ENCODE results near the gene PLXDC2. TPM values are rescaled to one million over a fixed set of nuclear protein-coding genes. Genes with fewer than 3 reads are reported as not detected.

Gene PLXDC2
- total and polyA plus RNA-seq, 2 donors from 2014 or later: 11.9 to 42.1 TPM

DNA sequence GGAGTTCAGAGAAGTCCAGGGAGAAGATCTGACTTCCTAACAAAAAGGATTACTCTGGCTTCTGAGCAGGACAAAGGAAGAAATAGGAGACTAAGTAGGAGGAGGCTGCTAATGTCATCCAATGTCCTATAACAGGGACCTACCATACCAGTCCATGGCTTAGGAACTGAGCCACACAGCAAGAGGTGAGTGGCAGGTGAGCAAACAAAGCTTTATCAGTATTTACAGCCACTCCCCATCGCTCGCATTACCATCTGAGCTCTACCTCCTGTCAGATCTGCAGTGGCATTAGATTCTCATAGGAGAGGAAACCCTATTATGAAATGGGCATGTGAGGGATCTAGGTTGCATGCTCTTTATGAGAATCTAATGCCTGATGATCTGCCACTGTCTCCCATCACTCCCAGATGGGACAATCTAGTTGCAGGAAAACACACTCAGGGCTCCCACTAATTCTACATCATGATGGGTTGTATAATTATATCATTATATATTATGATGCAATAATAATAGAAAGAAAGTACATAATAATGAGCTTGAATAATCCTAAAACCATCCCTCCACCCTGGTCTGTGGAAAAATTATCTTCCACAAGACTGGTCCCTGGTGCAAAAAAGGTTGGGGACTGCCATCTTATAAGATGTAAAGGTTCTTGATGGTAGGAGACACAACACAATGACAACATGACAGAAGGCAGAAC lies 487.4 kb downstream of the PLXDC2 start:
- no peak overlapping the region for H3K9ac ChIP-seq (ENCODE audit: low read length in 3 of 3)
- intact Hi-C loops (cut with DNase I): no loop called here
- no peaks in the 10 kb centered on the region for H3K9me3 ChIP-seq (ENCODE audit: control insufficient read depth in 2 of 3, insufficient read depth in 1 of 3, low read length in 3 of 3)
- TF ChIP-seq CTCF (IDR thresholded peaks at IDR 0.05; ENCODE audit: borderline replicate concordance, extremely low read depth, insufficient read depth): no peak
- no peaks in the 10 kb centered on the region for H3K36me3 ChIP-seq (ENCODE audit: control insufficient read depth in 2 of 3, insufficient read depth in 3 of 3, low read length in 3 of 3)
- no peak for FAIRE-seq
- no peak overlapping the region for H3K4me3 ChIP-seq (ENCODE audit: low read length in 3 of 3)
- DNase-seq: no peak
- H3K4me1 ChIP-seq (ENCODE audit: control insufficient read depth in 2 of 3, insufficient read depth in 2 of 3, low read depth in 1 of 3, low read length in 3 of 3): no peaks in the 10 kb centered on the region
- no peaks in the 10 kb centered on the region for H3K27me3 ChIP-seq (ENCODE audit: control insufficient read depth, insufficient read depth, low read length)
- H3K27ac ChIP-seq (ENCODE audit: low read depth in 2 of 2, low read length in 2 of 2): no peak overlapping the region

- H3K4me3 ChIP-seq (ENCODE audit: low read length in 3 of 3): no peak overlapping the region
- H3K9me3 ChIP-seq (ENCODE audit: control insufficient read depth in 2 of 3, insufficient read depth in 1 of 3, low read length in 3 of 3): peaks cover 0 to 5% (median 0%) of the 10 kb centered on the region in 3 donors
- H3K27ac ChIP-seq (ENCODE audit: low read depth in 2 of 2, low read length in 2 of 2): no peak overlapping the region
- intact Hi-C loops (cut with DNase I): no loop called here
- no peaks in the 10 kb centered on the region for H3K36me3 ChIP-seq (ENCODE audit: control insufficient read depth in 2 of 3, insufficient read depth in 3 of 3, low read length in 3 of 3)
- DNase-seq (no peak), FAIRE-seq (no peak)
- H3K9ac ChIP-seq (ENCODE audit: low read length in 3 of 3): no peak overlapping the region
- no peak for TF ChIP-seq CTCF (IDR thresholded peaks at IDR 0.05; ENCODE audit: borderline replicate concordance, extremely low read depth, insufficient read depth)
- H3K27me3 ChIP-seq (ENCODE audit: control insufficient read depth, insufficient read depth, low read length): no peaks in the 10 kb centered on the region
- H3K4me1 ChIP-seq (ENCODE audit: control insufficient read depth in 2 of 3, insufficient read depth in 2 of 3, low read depth in 1 of 3, low read length in 3 of 3): no peaks in the 10 kb centered on the region
These were observed 497.4 kb downstream of the PLXDC2 start for GRCh38 chr10:20313665-20314064.

- TF ChIP-seq CTCF (IDR thresholded peaks at IDR 0.05; ENCODE audit: borderline replicate concordance, extremely low read depth, insufficient read depth): no peak
- Histone ChIP-seq H3K4me1 (ENCODE audit: control insufficient read depth in 2 of 3, insufficient read depth in 2 of 3, low read depth in 1 of 3, low read length in 3 of 3) (no peaks in the 10 kb centered on the region), H3K9ac (ENCODE audit: low read length in 3 of 3) (no peak overlapping the region), H3K9me3 (ENCODE audit: control insufficient read depth in 2 of 3, insufficient read depth in 1 of 3, low read length in 3 of 3) (peaks cover 0 to 5% (median 0%) of the 10 kb centered on the region in 3 donors), H3K27ac (ENCODE audit: low read depth in 2 of 2, low read length in 2 of 2) (no peak overlapping the region), H3K36me3 (ENCODE audit: control insufficient read depth in 2 of 3, insufficient read depth in 3 of 3, low read length in 3 of 3) (no peaks in the 10 kb centered on the region), H3K4me3 (ENCODE audit: low read length in 3 of 3) (no peak overlapping the region), H3K27me3 (ENCODE audit: control insufficient read depth, insufficient read depth, low read length) (no peaks in the 10 kb centered on the region)
- FAIRE-seq: no peak
- intact Hi-C loops (cut with DNase I): no loop called here
- DNase-seq: no peak
These were observed 498.2 kb downstream of the PLXDC2 start for GRCh38 chr10:20314431-20314830.

DNA sequence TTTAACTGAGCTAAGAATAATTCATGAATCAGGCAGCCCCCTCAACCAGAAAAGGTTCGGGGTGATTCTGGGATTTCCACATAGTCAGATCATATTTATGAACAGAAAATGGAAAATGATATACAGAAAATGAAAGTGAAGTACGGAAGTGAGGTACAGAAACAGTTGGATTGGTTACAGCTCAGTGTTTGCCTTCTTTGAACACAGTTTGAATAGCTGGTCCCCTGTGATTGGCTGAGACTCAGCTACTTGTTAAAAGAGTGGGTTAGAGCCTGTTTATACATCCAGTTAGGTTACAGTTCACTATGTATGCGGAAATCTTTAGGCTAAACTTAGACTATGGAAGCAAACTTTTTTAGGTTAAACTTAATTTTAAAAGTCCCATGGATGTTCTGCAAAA lies 511.7 kb downstream of the PLXDC2 start:
- no peak for TF ChIP-seq CTCF (IDR thresholded peaks at IDR 0.05; ENCODE audit: borderline replicate concordance, extremely low read depth, insufficient read depth)
- FAIRE-seq: no peak
- Histone ChIP-seq H3K27ac (ENCODE audit: low read depth in 2 of 2, low read length in 2 of 2) (no peak overlapping the region), H3K9ac (ENCODE audit: low read length in 3 of 3) (no peak overlapping the region), H3K4me1 (ENCODE audit: control insufficient read depth in 2 of 3, insufficient read depth in 2 of 3, low read depth in 1 of 3, low read length in 3 of 3) (no peaks in the 10 kb centered on the region), H3K36me3 (ENCODE audit: control insufficient read depth in 2 of 3, insufficient read depth in 3 of 3, low read length in 3 of 3) (no peaks in the 10 kb centered on the region), H3K27me3 (ENCODE audit: control insufficient read depth, insufficient read depth, low read length) (no peaks in the 10 kb centered on the region), H3K9me3 (ENCODE audit: control insufficient read depth in 2 of 3, insufficient read depth in 1 of 3, low read length in 3 of 3) (no peaks in the 10 kb centered on the region), H3K4me3 (ENCODE audit: low read length in 3 of 3) (no peak overlapping the region)
- no peak for DNase-seq
- intact Hi-C loops (cut with DNase I): no loop called here

Measured in kidney (tissue), 14 donors.